ENCODE results near the gene GRIN1.

DNA sequence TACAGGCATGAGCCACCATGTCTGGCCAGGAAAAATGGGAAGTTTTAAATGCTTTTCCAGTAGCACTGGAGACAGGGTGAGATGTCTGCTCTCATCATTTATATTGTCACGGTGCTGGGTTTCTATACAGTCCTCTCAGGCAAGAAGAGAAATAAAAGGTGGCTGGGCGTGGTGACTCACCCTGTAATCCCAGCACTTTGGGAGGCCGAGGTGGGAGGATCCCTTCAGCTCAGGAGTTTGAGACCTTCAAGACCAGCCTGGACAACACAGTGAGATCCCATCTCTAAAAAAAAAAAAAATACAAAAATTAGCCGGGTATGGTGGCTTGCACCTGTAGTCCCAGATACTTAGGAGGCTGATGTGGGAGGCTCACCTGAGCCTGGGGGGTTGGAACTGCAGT lies 4.8 kb upstream of the GRIN1 start:
- TF ChIP-seq, protein P1, sequence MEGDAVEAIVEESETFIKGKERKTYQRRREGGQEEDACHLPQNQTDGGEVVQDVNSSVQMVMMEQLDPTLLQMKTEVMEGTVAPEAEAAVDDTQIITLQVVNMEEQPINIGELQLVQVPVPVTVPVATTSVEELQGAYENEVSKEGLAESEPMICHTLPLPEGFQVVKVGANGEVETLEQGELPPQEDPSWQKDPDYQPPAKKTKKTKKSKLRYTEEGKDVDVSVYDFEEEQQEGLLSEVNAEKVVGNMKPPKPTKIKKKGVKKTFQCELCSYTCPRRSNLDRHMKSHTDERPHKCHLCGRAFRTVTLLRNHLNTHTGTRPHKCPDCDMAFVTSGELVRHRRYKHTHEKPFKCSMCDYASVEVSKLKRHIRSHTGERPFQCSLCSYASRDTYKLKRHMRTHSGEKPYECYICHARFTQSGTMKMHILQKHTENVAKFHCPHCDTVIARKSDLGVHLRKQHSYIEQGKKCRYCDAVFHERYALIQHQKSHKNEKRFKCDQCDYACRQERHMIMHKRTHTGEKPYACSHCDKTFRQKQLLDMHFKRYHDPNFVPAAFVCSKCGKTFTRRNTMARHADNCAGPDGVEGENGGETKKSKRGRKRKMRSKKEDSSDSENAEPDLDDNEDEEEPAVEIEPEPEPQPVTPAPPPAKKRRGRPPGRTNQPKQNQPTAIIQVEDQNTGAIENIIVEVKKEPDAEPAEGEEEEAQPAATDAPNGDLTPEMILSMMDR (IDR thresholded peaks at IDR 0.05), result no peak
- TF ChIP-seq POLR2A (IDR thresholded peaks at IDR 0.05), result no peak
- no peak for TF ChIP-seq EP300 (IDR thresholded peaks at IDR 0.05; ENCODE audit: low read depth)
